Cardiac muscle cell (in vitro differentiated cells and primary cell): ENCODE data around the gene CUBN. TPM values are rescaled to one million over a fixed set of nuclear protein-coding genes. Genes with fewer than 3 reads are reported as not detected.

Experiments
- DNase-seq, 2 donors: peaks; one replicate each; pipeline versions ENCODE4 v3.0.0 to v3.0.0-alpha.2; 2010 to 2017; ENCODE audit warnings: low read depth in 1 of 2, low spot score in 1 of 2
- H3K27ac ChIP-seq: fragments of 200-600 bp; sonication (generic); 2 replicates; pipeline ENCODE4 v1.5.1; 2016
- H3K27me3 ChIP-seq: fragments of 200-600 bp; sonication (generic); 2 replicates; pipeline ENCODE4 v1.6.0; 2016; ENCODE audit warnings: control low read depth
- H3K36me3 ChIP-seq: fragments of 200-600 bp; sonication (generic); 2 replicates; pipeline ENCODE4 v1.5.1; 2016; ENCODE audit warnings: control low read depth
- H3K4me1 ChIP-seq: fragments of 200-600 bp; sonication (generic); 2 replicates; pipeline ENCODE4 v1.8.1; 2017; ENCODE audit warnings: low read depth, mild to moderate bottlenecking, mixed run types
- H3K4me3 ChIP-seq: fragments of 200-600 bp; sonication (generic); 2 replicates; pipeline ENCODE4 v1.5.1; 2016; ENCODE audit warnings: mild to moderate bottlenecking
- H3K9me3 ChIP-seq: fragments of 200-600 bp; sonication (generic); 2 replicates; pipeline ENCODE4 v1.5.1; 2017; ENCODE audit warnings: low read depth, mild to moderate bottlenecking, control low read depth
- CTCF ChIP-seq: IDR thresholded peaks from 2 replicates; pipeline ENCODE4 v1.5.1; 2012; ENCODE audit warnings: low read depth, mild to moderate bottlenecking, low read length
- polyA plus RNA-seq: library from polyadenylated mRNA; unstranded; fragments of >200 nt; fragmentation: Nextera tagmentation; extraction: Ambion mirVana; gene quantifications from 2 replicates; pipeline ENCODE4 v1.2.1, GENCODE V29; 2016
- total RNA-seq: library from RNA; depleted of rRNA; stranded (reverse); fragments of >200 nt; gene quantifications from 2 replicates; pipeline ENCODE4 v1.2.3, GENCODE V29; 2016

CUBN gene
- total and polyA plus RNA-seq, 2 experiments from 2014 or later: 0.79 to 2.7 TPM

GRCh38 chr10:17033529-17034260 is 95.9 kb downstream of the CUBN start:
- no peaks in the 10 kb centered on the region for H3K9me3 ChIP-seq
- DNase-seq: peak in 1 of 2 donors; percentile 83
- H3K4me1 ChIP-seq: no peaks in the 10 kb centered on the region

GRCh38 chr10:17031637-17032635 is 97.7 kb downstream of the CUBN start:
- Histone ChIP-seq H3K4me1 (no peaks in the 10 kb centered on the region), H3K27me3 (no peaks in the 10 kb centered on the region), H3K27ac (no peak overlapping the region), H3K9me3 (no peaks in the 10 kb centered on the region), H3K4me3 (no peak overlapping the region), H3K36me3 (no peaks in the 10 kb centered on the region)
- DNase-seq: no peak
- no peak for TF ChIP-seq CTCF

More at GRCh38 chr10:17033529-17034260, 95.9 kb downstream of the CUBN start:
- no peak overlapping the region for H3K4me3 ChIP-seq
- no peaks in the 10 kb centered on the region for H3K36me3 ChIP-seq
- no peak for TF ChIP-seq CTCF
- no peak overlapping the region for H3K27ac ChIP-seq
- no peaks in the 10 kb centered on the region for H3K27me3 ChIP-seq

- Histone ChIP-seq H3K9me3 (no peaks in the 10 kb centered on the region), H3K27me3 (no peaks in the 10 kb centered on the region), H3K27ac (no peak overlapping the region), H3K4me1 (no peaks in the 10 kb centered on the region), H3K36me3 (no peaks in the 10 kb centered on the region), H3K4me3 (no peak overlapping the region)
- TF ChIP-seq CTCF: no peak
- DNase-seq: peak in 1 of 2 donors; percentile 92
These were observed 99.9 kb downstream of the CUBN start for GRCh38 chr10:17029581-17030271.

GRCh38 chr10:17029239-17029580 is 100.4 kb downstream of the CUBN start:
- Histone ChIP-seq H3K27ac (no peak overlapping the region), H3K27me3 (no peaks in the 10 kb centered on the region), H3K36me3 (no peaks in the 10 kb centered on the region), H3K4me3 (no peak overlapping the region), H3K9me3 (no peaks in the 10 kb centered on the region), H3K4me1 (no peaks in the 10 kb centered on the region)
- DNase-seq: no peak
- TF ChIP-seq CTCF: no peak

- Histone ChIP-seq H3K27me3 (no peaks in the 10 kb centered on the region), H3K4me3 (no peak overlapping the region), H3K9me3 (no peaks in the 10 kb centered on the region), H3K4me1 (peaks cover 3% of the 10 kb centered on the region), H3K36me3 (no peaks in the 10 kb centered on the region), H3K27ac (no peak overlapping the region)
- peak in 1 of 2 donors; percentile 20 for DNase-seq
- TF ChIP-seq CTCF: no peak
These were observed 100.8 kb downstream of the CUBN start for GRCh38 chr10:17028798-17029197.
